VCaP (cell line): Measurements from ENCODE around the gene MYH7B.
A peak's percentile ranks its signal among the peaks of the same experiment; 100 is the strongest.

Source experiments
- H3K27ac ChIP-seq: fragments of 450-650 bp; 2 replicates; pipeline ENCODE4 v1.5.1; 2017
- CTCF ChIP-seq: fragments of 450-650 bp; conservative IDR thresholded peaks from 2 replicates; pipeline ENCODE4 v1.5.1; 2017; ENCODE audit warnings: mild to moderate bottlenecking, moderate library complexity

MYH7B gene

GRCh38 chr20:34955231-34956040, at the start of gene MYH7B, which contains the start of gene GSS:
Gene MYH7B (plus strand): TSS chr20:34955868. CDS start chr20:34978006, 22,138 bp downstream.
Gene GSS (minus strand): TSS chr20:34955806. CDS start chr20:34951852, 3,954 bp downstream.
- H3K27ac ChIP-seq: peak within 1 kb of the TSS; percentile 93
- peak; percentile 69 for TF ChIP-seq CTCF

- peak overlapping the region; percentile 88 for H3K27ac ChIP-seq
- TF ChIP-seq CTCF: no peak
These were observed 47.8 kb upstream of the MYH7B start for GRCh38 chr20:34907616-34908469.

GRCh38 chr20:34915131-34915530, 40.5 kb upstream of the MYH7B start:
- H3K27ac ChIP-seq: no peak overlapping the region
- TF ChIP-seq CTCF: no peak

- no peak overlapping the region for H3K27ac ChIP-seq
- no peak for TF ChIP-seq CTCF
These were observed 39.8 kb upstream of the MYH7B start for GRCh38 chr20:34915749-34916455.

GRCh38 chr20:34916774-34917354, 38.8 kb upstream of the MYH7B start:
- H3K27ac ChIP-seq: no peak overlapping the region
- no peak for TF ChIP-seq CTCF

GRCh38 chr20:34920055-34920454, 35.6 kb upstream of the MYH7B start:
- no peak overlapping the region for H3K27ac ChIP-seq
- no peak for TF ChIP-seq CTCF
